HepG2 (cell line): Measurements from ENCODE around the gene TBC1D10B. TPM values are rescaled to one million over a fixed set of nuclear protein-coding genes. Genes with fewer than 3 reads are reported as not detected.

Source experiments
- ATAC-seq: fragments of 200-7000 bp; cut with Tn5 transposase; 3 replicates; pipeline ENCODE4 v1.9.1; 2020; ENCODE audit warnings: mild to moderate bottlenecking, moderate library complexity
- BruUV-seq: library from RNA; stranded (reverse); fragments of 400-500 nt; replicated peaks from 2 replicates; lab custom pipeline; 2021; lab: Mats Ljungman, UMichigan
- CTCF ChIA-PET: fragments of 300-600 bp; formaldehyde crosslinking; extraction: SDS; loops from one replicate; lab custom pipeline; 2021; ENCODE audit warnings: low total read pairs, inconsistent platforms, low intra/inter-chr PET ratio; lab: Yijun Ruan, JAX
- POLR2A ChIA-PET: fragments of 350-600 bp; sonication (Branson Sonifier 250); formaldehyde crosslinking; loops from one replicate; lab custom pipeline; 2020; ENCODE audit warnings: antibody characterized with exemption, inconsistent platforms; lab: Yijun Ruan, JAX
- DNase-seq: peaks from one replicate; pipeline ENCODE4 v3.0.0-alpha.2; 2015; ENCODE audit warnings: low spot score
- FAIRE-seq: peaks from 3 replicates; lab custom pipeline; 2011; peaks lifted over from hg19 to GRCh38; lab: Jason Lieb, UNC
- H2AFZ ChIP-seq: one replicate; pipeline ENCODE4 v1.6.1; 2011; ENCODE audit warnings: low read length, inconsistent platforms
- H3K27ac ChIP-seq: fragments of 300-600 bp; 3 replicates; pipeline ENCODE4 v1.8.0; 2011; ENCODE audit warnings: mixed run types, mild to moderate bottlenecking, mixed read lengths, low read length, inconsistent platforms; ENCODE audit not compliant: insufficient read depth; ENCODE audit errors: extremely low read length
- H3K27me3 ChIP-seq, 2 experiments: fragments of 200-600 bp in 1 of 2; 2 replicates in 1 of 2; 3 replicates in 1 of 2; pipeline versions ENCODE4 v1.6.0 to v1.8.0; 2011; ENCODE audit warnings: low read length in 2 of 2, mild to moderate bottlenecking in 2 of 2, moderate library complexity in 2 of 2, inconsistent platforms in 1 of 2; ENCODE audit not compliant: insufficient read depth in 2 of 2, control insufficient read depth in 1 of 2
- H3K36me3 ChIP-seq, 2 experiments: fragments of 200-600 bp in 1 of 2; replicated peaks in 1 of 2; 2 replicates in 1 of 2; 3 replicates in 1 of 2; pipeline versions ENCODE4 v1.5.1 to v1.8.0; 2011; ENCODE audit warnings: low read length in 2 of 2, inconsistent platforms in 1 of 2; ENCODE audit not compliant: insufficient read depth in 2 of 2, control insufficient read depth in 1 of 2
- H3K4me1 ChIP-seq: 2 replicates; pipeline ENCODE4 v1.5.1; 2012; ENCODE audit warnings: low read length, inconsistent platforms; ENCODE audit not compliant: insufficient read depth
- H3K4me2 ChIP-seq: 2 replicates; pipeline ENCODE4 v1.6.0; 2011; ENCODE audit warnings: low read depth, low read length, inconsistent platforms
- H3K4me3 ChIP-seq, 3 experiments: fragments of 200-600 bp in 1 of 3; sonication (generic), shearing (Covaris generic) in 1 of 3; replicated peaks in 1 of 3; 2 replicates each; pipeline ENCODE4 v1.5.1; 2011 to 2016; ENCODE audit warnings: low read length in 3 of 3, inconsistent platforms in 2 of 3, low read depth in 2 of 3, mild to moderate bottlenecking in 2 of 3, control low read depth in 1 of 3, mixed read lengths in 1 of 3; ENCODE audit not compliant: insufficient read depth in 1 of 3
- H3K79me2 ChIP-seq: one replicate; pipeline ENCODE4 v1.6.1; 2011; ENCODE audit warnings: low read length, inconsistent platforms; ENCODE audit not compliant: insufficient read depth
- H3K9ac ChIP-seq: 2 replicates; pipeline ENCODE4 v1.6.0; 2011; ENCODE audit warnings: mild to moderate bottlenecking, low read depth, low read length, inconsistent platforms; ENCODE audit not compliant: insufficient read depth
- H3K9me3 ChIP-seq: 2 replicates; pipeline ENCODE4 v1.5.1; 2012; ENCODE audit warnings: mild to moderate bottlenecking, low read length
- H4K20me1 ChIP-seq: 2 replicates; pipeline ENCODE4 v1.6.0; 2011; ENCODE audit warnings: inconsistent platforms, mild to moderate bottlenecking, low read length, moderate library complexity; ENCODE audit not compliant: insufficient read depth
- ATAD3A ChIP-seq: sonication (generic); formaldehyde crosslinking; IDR thresholded peaks from 2 replicates; pipeline ENCODE4 v1.4.0; 2020; ENCODE audit warnings: missing genetic modification reagents
- KDM5B ChIP-seq: sonication (generic); formaldehyde crosslinking; IDR thresholded peaks from 2 replicates; pipeline ENCODE4 v1.4.0; 2020; ENCODE audit warnings: missing genetic modification reagents, mild to moderate bottlenecking, borderline replicate concordance
- MAF1 ChIP-seq: sonication (generic); formaldehyde crosslinking; IDR thresholded peaks from 2 replicates; pipeline ENCODE4 v1.5.0; 2020; ENCODE audit warnings: missing genetic modification reagents, borderline replicate concordance
- PHF5A ChIP-seq: IDR thresholded peaks from one replicate; pipeline ENCODE4 v1.6.1; 2018; ENCODE audit warnings: low read depth, missing genetic modification reagents; ENCODE audit not compliant: unreplicated experiment
- SKIL ChIP-seq: sonication (generic); formaldehyde crosslinking; IDR thresholded peaks from 2 replicates; pipeline ENCODE4 v1.8.0; 2022; ENCODE audit warnings: missing genetic modification reagents, mild to moderate bottlenecking, moderate library complexity, borderline replicate concordance
- TFAP4 ChIP-seq: sonication (generic); IDR thresholded peaks from 2 replicates; pipeline ENCODE4 v1.6.1; 2016; ENCODE audit warnings: low read depth, borderline replicate concordance
- ZNF205 ChIP-seq: IDR thresholded peaks from 2 replicates; pipeline ENCODE4 v1.6.1; 2018; ENCODE audit warnings: missing biosample characterization, missing genetic modification reagents
- ZNF674 ChIP-seq: sonication (generic); formaldehyde crosslinking; IDR thresholded peaks from 2 replicates; pipeline ENCODE4 v1.5.0; 2020; ENCODE audit warnings: low read depth, mild to moderate bottlenecking, missing genetic modification reagents
- ZNF777 ChIP-seq: sonication (generic); formaldehyde crosslinking; IDR thresholded peaks from 2 replicates; pipeline ENCODE4 v1.4.0; 2020; ENCODE audit warnings: missing genetic modification reagents
- ZSCAN22 ChIP-seq: sonication (generic); formaldehyde crosslinking; IDR thresholded peaks from 2 replicates; pipeline ENCODE4 v1.4.0; 2020; ENCODE audit warnings: mild to moderate bottlenecking, missing genetic modification reagents
- WGBS: methylation state at CpG from one replicate; pipeline ENCODE4 v1.1.6; 2017; ENCODE audit warnings: low lambda C conversion rate; 5-methylcytosine and 5-hydroxymethylcytosine counted together
- in situ Hi-C: cut with HindIII; loops from 2 replicates; pipeline ENCODE4 v1.10.0; 2017; ENCODE audit warnings: low pct_unique_long_range_greater_than_20kb; ENCODE audit not compliant: extremely low pct_ligation_motif_present
- intact Hi-C: fragments of 100-400 bp; cut with micrococcal nuclease; formaldehyde crosslinking; loops from one replicate; pipeline ENCODE4 v1.10.0; 2022; ENCODE audit not compliant: unreplicated experiment
- polyA plus RNA-seq, 8 experiments: library from polyadenylated mRNA; depleted of rRNA in 3 of 8; stranded (reverse) in 7 of 8; unstranded in 1 of 8; fragments of >200 nt; fragmentation: Illumina TruSeq in 4 of 8; extraction: Trizol in 4 of 8; gene quantifications; 2 replicates each; pipeline versions ENCODE4 v1.2.1 to v1.2.3, GENCODE V29; 2011 to 2016; ENCODE audit warnings: low read depth in 4 of 8, missing spikeins in 1 of 8, mixed read lengths in 1 of 8; ENCODE audit not compliant: insufficient read depth in 1 of 8
- total RNA-seq, 5 experiments: library from RNA; depleted of rRNA; stranded (reverse); fragments of >200 nt; fragmentation: Illumina TruSeq; extraction: Trizol; gene quantifications; 2 replicates each; pipeline ENCODE4 v1.2.3, GENCODE V29; 2016; ENCODE audit warnings: low read depth in 1 of 5
- TF ChIP-seq, protein P1 (sequence below), 2 experiments: sonication (generic) in 1 of 2; formaldehyde crosslinking in 1 of 2; IDR thresholded peaks; 2 replicates each; pipeline versions ENCODE4 v1.4.0 to v1.6.1; 2016 to 2020; ENCODE audit warnings: borderline replicate concordance in 1 of 2, low read depth in 1 of 2, mild to moderate bottlenecking in 1 of 2, missing genetic modification reagents in 1 of 2

TBC1D10B gene
- total and polyA plus RNA-seq, 2 of the 13 experiments (the other 11 are each of a cell fraction or from before 2014, with no cell fraction given): 15.7 to 24.8 TPM

DNA sequence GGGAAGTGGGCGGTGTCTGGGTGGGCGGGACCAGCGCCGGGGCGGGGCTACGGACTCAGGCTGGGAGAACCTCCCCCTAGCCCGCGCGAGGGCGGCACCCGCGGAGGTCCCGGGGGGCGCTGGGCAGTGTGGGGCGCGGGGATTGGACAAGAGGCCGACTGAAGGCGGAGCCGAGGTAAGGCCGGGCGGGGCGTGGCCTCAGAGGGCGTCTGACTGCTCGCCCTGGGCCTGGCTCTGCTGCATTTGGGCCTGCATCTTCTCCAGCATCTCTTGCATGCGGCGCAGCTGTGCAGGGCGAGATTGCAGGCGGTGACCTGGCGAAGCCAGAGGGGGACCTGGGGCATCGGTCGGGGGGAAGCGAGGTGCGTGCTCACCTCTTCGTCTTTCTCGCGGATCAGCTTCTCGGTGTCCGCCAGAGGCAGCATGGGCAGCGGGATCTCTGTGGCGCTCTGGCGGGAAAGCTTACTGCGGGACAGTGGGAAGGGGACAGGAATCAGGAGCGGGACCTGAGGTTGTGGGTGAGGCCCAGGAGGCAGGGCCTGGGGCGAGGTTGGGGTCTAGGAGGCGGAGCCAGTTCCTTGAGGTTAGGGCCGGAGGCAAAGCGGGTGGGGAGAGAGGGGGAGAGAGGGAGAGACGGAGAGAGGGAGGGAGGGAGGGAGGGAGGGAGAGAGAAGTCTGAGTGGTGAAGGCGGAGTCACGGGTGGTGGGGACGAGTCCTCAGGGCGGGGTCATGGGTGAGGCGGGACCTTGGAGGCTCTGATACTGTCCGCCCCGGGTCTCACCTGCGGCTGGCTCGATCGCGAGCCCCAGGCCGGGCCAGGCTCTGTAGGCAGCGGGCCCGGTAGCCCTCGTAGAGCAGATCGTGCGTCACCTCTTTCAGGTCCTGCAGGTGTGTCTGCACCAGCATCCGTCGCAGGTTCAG lies 8.2 kb upstream of the TBC1D10B start:
- no TSS peak for BruUV-seq
- Histone ChIP-seq H3K4me2 (peak overlapping the region; percentile 97), H3K27me3 (no peaks in the 10 kb centered on the region), H3K79me2 (peaks cover 2% of the 10 kb centered on the region), H3K27ac (peak overlapping the region; percentile 90), H3K4me1 (peaks cover 52% of the 10 kb centered on the region), H2AFZ (peak overlapping the region; percentile 8), H3K9ac (peak overlapping the region; percentile 78), H3K9me3 (no peaks in the 10 kb centered on the region), H4K20me1 (no peaks in the 10 kb centered on the region), H3K36me3 (no peaks in the 10 kb centered on the region), H3K4me3 (peak overlapping the region; percentile 71 to 97 (median 80))
- peak; percentile 92 for ATAC-seq
- peak; percentile 95 for DNase-seq
- in situ Hi-C loops (no loop called here), intact Hi-C loops (loop anchor here (1.0 to 2.0 kb wide), 2 partner anchors 17 to 56 kb away; partner anchors contain the start of gene ZNF48)
- FAIRE-seq: peak; percentile 94
- CTCF ChIA-PET: no interaction called here
- WGBS: 1% methylated on average over 54 of the region's 67 CpGs
- POLR2A ChIA-PET: interaction anchor here (0.8 to 2.0 kb wide), 7 partner anchors 14 to 31 kb away, joined by 3 to 7 read pairs (median 5); partner anchors contain the start of genes CD2BP2 and ZNF48
- no peak; the same call in none of the 2 replicates for TF ChIP-seq ZNF777
- peak; percentile 81; the same call in 1 of the 2 replicates for TF ChIP-seq KDM5B (CRISPR knock-in tag)
- TF ChIP-seq, protein P1, sequence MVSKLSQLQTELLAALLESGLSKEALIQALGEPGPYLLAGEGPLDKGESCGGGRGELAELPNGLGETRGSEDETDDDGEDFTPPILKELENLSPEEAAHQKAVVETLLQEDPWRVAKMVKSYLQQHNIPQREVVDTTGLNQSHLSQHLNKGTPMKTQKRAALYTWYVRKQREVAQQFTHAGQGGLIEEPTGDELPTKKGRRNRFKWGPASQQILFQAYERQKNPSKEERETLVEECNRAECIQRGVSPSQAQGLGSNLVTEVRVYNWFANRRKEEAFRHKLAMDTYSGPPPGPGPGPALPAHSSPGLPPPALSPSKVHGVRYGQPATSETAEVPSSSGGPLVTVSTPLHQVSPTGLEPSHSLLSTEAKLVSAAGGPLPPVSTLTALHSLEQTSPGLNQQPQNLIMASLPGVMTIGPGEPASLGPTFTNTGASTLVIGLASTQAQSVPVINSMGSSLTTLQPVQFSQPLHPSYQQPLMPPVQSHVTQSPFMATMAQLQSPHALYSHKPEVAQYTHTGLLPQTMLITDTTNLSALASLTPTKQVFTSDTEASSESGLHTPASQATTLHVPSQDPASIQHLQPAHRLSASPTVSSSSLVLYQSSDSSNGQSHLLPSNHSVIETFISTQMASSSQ (IDR thresholded peaks at IDR 0.05; ENCODE audit: low read depth): no peak
- TF ChIP-seq, protein P1 (CRISPR knock-in tag; IDR thresholded peaks at IDR 0.05; ENCODE audit: borderline replicate concordance): peak; percentile 78
- 0 out of 2 replicates have a peak, but pooled peaks have one; percentile 24 for TF ChIP-seq SKIL
- TF ChIP-seq ZSCAN22 (CRISPR knock-in tag): peak; percentile 89; the same call in 1 of the 2 replicates
- TF ChIP-seq TFAP4: peak; percentile 64; the same call in 1 of the 2 replicates
- TF ChIP-seq ZNF205 (CRISPR knock-in tag): peak; percentile 82; the same call in 1 of the 2 replicates
- TF ChIP-seq PHF5A (CRISPR knock-in tag): no peak
- TF ChIP-seq ZNF674 (CRISPR knock-in tag): no peak
- TF ChIP-seq MAF1 (CRISPR knock-in tag): no peak
- TF ChIP-seq ATAD3A: 0 out of 2 replicates have a peak, but pooled peaks have one; percentile 57
